Choroid plexus epithelial cell (primary cell): ENCODE measurements around the gene PCDH1.
A peak's percentile ranks its signal among the peaks of the same experiment; 100 is the strongest.

Experiments used
- DNase-seq: peaks from one replicate; pipeline ENCODE4 v3.0.0-alpha.2; 2010; ENCODE audit warnings: low read depth
- H3K4me3 ChIP-seq: 2 replicates; pipeline ENCODE4 v1.5.1; 2011; ENCODE audit warnings: low read depth, mild to moderate bottlenecking, control low read depth, low read length, moderate library complexity
- CTCF ChIP-seq: conservative IDR thresholded peaks from 2 replicates; pipeline ENCODE4 v1.5.1; 2011; ENCODE audit warnings: low read depth, mild to moderate bottlenecking, control low read depth, inconsistent platforms, low read length, moderate library complexity

PCDH1 gene

GRCh38 chr5:141917760-141918159, 39.5 kb upstream of the PCDH1 start:
- DNase-seq, result no peak
- TF ChIP-seq CTCF, result no peak
- H3K4me3 ChIP-seq, result no peak overlapping the region

GRCh38 chr5:141916522-141916921, 38.3 kb upstream of the PCDH1 start:
- DNase-seq, result no peak
- TF ChIP-seq CTCF, result no peak
- H3K4me3 ChIP-seq, result no peak overlapping the region

GRCh38 chr5:141915881-141916336, 37.7 kb upstream of the PCDH1 start:
- no peak overlapping the region for H3K4me3 ChIP-seq
- no peak for DNase-seq
- TF ChIP-seq CTCF, result no peak

GRCh38 chr5:141914797-141915196, 36.6 kb upstream of the PCDH1 start:
- TF ChIP-seq CTCF, result no peak
- no peak for DNase-seq
- no peak overlapping the region for H3K4me3 ChIP-seq

- peak overlapping the region; percentile 54 for H3K4me3 ChIP-seq
- peak; percentile 31 for TF ChIP-seq CTCF
- DNase-seq, result peak; percentile 22
Measured at GRCh38 chr5:141914199-141914743, 36.1 kb upstream of the PCDH1 start.

GRCh38 chr5:141913560-141914198, 35.5 kb upstream of the PCDH1 start:
- no peak for TF ChIP-seq CTCF

GRCh38 chr5:141910271-141910673, 32.1 kb upstream of the PCDH1 start:
- H3K4me3 ChIP-seq, result no peak overlapping the region
- no peak for TF ChIP-seq CTCF
- DNase-seq, result no peak

More at GRCh38 chr5:141913560-141914198, 35.5 kb upstream of the PCDH1 start:
- H3K4me3 ChIP-seq, result peak overlapping the region; percentile 54
- DNase-seq, result no peak
